ENCODE results near the gene NAV2.

The NAV2 gene

DNA sequence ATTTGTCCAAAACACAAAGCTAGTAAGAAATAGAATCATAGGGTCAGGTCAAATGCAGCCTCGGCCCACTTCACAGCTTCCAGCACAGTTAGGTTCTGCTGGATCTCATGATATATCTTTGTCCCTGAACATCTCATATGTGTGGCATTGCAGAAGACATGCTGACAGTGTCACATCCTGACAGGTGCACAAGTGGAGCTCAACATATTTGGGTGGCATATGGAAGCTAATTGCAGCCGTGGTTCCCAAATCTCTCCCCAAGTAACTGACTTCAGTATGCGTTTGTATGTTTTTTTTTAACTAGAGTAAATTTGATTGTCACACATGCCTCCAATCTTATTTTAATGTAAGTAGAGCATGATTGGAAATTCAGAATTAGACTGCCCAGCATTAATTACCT is 33.4 kb downstream of the NAV2 start:
- DNase-seq (ENCODE audit: low read depth in 2 of 2): no peak

DNA sequence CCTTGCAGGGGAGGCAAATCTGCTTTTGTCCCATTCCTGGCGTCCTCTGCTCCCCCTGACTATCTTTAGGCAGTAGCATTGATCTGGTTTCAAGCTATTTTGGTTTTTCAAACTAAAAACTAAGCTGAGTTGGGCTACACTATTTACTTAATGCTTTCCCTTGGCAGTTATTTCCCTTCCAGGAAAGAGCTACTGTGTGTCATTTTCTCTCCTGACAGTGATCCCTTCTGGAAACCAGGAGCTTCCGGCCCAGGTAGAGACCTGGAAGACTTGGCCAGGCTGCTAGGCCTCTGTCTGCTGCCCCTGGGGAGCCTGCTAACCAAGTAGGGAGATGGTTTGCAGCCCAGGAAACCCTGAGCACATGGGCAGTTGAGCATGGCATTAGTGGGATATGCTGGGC is 35.0 kb downstream of the NAV2 start:
- no peak for DNase-seq (ENCODE audit: low read depth in 2 of 2)

DNA sequence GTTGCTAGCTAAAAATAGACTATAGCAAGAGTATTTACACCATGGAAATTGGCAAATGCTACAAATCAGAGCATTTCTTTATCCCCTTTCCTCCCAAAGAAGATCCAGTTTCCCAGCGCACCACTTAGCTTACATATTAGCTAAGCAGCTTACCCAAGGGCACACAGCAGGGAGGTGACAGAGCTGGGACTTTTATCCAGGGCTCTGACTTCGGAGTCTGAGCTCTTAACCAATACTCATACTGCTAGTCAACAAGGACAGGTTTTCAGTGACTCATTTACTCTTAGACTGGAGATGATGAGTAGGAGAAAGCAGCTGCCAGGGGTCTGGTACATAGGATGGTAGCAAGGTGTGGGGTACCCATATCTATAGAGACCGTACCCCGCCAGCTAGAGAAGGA is 38.4 kb downstream of the NAV2 start:
- DNase-seq (ENCODE audit: low read depth in 2 of 2): no peak

DNA sequence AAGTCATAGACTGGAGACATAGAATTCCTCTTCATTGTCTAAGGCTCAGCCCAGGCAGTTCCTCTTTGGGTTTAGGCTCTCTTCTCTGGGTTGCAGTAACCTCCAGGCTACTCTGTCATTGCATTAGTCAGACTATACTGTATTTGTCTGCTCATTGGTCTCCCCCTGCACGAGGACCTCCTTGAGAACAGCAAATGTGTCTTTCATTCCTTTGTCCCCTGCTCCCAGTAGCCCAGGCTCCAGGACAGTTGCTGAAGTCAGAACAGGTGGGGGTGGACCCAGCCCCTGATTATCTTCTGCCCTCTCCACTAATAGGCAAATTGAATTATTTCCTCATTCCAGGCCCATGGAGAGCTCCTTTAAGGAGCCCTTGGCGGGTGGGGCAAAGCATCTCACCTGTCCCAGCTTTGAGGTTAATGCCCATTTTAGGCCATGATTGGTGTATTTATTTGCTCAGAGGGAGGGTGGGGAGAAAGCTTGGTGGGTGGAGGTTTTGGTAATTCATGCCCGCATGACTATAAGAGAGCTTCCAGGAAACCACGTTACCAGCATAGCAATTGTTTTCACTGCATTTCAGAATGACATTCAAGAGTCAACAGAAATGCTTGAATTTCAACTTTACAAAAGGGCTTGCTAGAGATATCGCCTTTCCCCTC is 40.9 kb downstream of the NAV2 start:
- no peak for DNase-seq (ENCODE audit: low read depth in 2 of 2)

DNA sequence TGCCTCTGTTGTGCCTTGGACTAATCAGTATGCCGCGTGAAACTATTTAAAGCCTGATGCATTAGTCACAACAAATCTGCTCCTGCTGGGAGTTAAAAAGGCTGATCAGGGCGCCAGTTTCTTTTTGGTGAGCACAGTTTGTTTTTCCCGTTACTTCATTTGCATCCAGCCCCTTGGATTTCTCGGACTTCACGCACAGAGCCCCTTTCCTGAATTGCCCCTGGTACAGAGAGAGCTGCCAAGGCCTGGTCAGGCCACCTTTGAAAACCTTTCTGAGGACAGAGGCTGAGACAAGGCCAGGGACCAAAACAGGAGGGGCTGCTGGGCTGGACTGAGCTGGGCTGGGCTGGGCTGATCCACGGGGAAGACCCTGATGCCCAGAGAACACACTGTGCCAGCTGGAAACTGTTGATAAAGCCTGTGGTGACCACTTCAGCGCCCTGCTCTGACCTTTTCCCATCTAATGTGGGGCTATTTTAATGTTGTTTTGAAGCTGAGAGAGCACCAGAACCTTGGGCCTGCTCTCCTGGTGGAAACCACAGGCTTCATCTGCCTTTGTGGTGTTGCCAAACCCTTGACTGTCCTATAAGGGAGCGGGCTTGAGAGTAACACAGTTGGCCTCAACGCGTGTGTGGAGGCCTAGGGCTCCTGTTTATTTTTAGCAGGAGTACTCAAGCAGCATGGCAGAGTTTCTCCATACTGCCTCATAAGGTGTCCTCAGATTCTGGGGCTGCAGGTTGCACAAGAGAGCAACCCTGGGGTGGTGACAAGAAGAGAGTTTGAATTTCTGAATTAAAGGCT is 44.2 kb downstream of the NAV2 start:
- no peak for DNase-seq (ENCODE audit: low read depth in 2 of 2)

DNA sequence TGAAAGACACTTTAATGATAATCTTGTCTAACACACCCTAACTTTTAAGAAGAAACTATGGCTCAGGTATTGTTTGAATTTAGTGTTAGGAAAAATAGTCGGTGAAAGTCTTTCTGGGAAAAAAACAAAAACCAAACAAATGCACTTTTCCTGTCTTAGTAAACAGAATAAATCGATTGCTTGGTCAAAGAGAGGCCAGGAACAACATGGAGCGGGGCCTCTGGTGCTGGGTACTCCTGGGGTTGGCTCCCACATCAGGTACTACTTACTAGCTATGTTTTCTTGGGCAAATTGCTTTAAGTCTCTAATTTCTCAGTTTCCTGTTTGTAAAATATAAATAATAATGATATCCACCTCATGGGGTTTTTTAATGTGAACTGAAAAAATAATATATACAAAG is 46.8 kb downstream of the NAV2 start:
- DNase-seq (ENCODE audit: low read depth in 2 of 2): no peak

DNA sequence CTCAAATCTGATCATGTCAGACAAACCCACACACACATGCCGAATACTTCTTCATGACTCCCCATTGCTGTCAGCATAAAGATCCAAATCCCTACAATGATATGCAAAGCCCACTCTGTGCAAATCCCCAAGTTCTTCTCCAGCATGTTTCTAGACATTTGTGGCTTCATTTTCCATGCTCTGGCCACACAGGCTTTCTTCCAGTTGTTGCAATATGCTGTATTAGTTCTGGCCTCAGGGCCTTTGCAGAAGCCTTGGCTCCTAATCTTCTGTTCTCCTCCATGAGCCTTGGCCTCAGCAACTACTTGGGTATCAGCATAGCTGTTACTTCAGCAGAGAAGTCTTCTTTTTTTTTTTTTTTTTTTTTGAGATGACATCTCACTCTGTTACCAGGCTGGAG is 49.6 kb downstream of the NAV2 start:
- DNase-seq (ENCODE audit: low read depth in 2 of 2): no peak

DNA sequence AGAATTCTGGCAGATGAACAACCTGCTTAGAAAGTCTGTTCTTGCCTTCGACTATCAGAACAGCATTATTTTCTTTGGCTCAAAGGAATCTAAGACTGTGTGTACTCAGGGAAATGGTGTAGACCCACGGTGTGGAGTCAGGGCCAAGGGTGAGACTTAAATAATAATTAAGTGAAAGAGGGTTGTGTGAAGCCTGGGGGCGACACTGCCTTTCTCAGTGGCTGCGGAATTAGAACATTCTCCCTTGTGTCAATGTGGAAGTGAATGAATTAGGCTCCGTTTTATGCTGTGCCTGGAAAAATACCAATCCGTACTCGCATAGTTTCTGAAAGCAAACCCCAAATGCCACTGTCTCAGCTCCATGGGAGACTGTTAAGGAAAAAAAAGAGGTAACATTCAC is 50.7 kb downstream of the NAV2 start:
- no peak for DNase-seq (ENCODE audit: low read depth in 2 of 2)

DNA sequence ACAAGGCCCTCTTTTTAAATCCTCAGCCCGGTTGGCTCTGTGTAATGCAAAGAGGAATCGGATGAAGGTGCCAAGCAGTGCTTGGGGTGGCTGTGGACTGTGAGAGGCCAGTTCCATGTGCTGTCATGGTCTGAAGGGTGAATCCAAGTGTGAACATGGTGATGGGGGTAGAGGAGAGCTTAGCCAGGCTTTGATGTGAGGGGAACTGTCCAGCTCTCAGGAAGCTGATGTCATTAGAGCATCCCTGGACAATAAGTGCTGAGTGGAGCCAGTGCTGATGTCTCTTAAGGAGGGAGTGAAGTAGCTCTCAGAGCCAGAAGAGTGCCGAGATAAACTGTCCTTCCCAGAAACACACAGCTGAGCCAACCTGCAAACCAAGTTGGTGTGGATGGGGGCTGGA is 53.6 kb downstream of the NAV2 start:
- no peak for DNase-seq (ENCODE audit: low read depth in 2 of 2)

DNA sequence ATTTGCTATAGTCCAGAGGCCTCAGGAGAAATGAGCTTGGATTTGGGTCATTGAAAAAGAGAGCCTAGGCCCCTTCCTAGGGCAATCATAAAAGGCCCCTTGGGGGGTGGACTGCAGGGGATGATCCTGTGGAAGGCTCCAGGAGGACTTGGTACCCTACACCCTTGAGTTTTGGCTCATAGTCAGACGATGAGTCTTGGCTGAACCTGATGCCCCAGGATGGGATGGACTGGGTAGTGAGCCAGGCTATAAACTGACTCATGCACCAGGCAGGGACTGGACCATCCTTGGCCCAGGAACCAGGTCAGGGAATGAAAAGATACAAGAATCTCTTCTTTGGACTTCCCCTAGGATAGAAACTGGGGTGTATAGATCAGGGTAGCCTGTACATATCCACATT is 54.2 kb downstream of the NAV2 start:
- no peak for DNase-seq (ENCODE audit: low read depth in 2 of 2)

DNA sequence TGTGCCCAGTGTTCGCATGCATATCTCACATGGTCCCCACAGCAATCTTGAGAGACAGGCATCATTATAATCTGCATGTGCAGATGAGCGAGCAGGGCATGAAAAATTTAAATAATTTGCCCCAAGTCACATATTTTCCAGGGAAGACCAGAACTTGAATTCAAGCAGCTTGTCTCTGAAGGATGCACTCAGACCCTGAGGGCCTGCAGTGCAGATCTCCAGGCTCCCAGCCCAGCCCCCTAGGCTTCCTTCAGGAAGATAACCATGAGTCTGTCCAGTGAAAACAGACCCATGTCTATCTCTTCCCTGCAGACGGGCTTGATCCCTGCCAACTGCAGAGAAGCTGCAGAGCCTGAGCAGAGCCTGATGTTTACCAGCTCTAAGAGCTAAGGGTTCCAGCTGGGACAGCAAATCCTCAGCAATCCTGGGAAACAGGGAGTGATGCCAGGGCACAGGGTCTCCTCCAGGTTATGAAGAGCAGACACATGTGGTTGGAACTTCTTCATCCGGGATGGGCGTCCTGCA is 55.1 kb downstream of the NAV2 start:
- DNase-seq (ENCODE audit: low read depth in 2 of 2): no peak

DNA sequence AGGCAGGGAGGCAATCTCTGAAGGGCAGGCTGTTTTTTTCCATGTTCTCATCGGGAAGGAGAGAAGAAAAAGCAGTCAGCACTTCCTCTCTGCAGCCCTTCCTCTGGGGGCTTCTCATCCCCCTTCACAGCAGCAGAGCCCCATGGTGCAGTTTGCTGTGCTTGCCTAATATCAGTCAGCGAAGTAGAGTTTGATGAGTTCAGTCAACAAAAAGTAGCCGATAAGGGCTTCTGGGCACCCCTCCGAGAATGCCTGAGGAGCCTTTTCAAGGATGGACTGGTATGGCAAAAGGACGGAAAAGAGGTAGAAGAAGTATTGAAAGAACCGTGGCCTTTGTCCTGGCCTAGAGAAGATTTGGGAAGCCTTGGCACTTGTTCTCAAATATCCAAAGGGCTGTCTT is 55.6 kb downstream of the NAV2 start:
- no peak for DNase-seq (ENCODE audit: low read depth in 2 of 2)

DNA sequence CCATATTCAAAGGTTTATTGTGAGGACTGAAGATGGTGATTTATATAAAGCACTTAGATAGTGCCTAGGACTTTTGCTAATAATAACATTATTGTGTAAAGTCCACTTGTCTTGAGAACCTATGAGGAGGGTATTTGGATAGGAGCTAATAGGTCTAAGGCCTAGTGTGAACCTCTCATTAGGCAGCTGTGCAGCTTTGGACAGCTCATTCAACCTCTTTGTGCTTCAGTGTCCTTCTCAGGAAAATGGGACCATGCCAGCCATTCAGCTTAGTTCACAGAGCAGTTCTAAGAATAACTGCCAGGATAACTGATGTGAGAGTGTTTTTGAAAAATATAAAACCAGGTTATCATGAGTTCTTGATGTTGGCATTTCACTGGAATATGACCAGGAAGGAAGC is 56.2 kb downstream of the NAV2 start:
- DNase-seq (ENCODE audit: low read depth in 2 of 2): no peak

DNA sequence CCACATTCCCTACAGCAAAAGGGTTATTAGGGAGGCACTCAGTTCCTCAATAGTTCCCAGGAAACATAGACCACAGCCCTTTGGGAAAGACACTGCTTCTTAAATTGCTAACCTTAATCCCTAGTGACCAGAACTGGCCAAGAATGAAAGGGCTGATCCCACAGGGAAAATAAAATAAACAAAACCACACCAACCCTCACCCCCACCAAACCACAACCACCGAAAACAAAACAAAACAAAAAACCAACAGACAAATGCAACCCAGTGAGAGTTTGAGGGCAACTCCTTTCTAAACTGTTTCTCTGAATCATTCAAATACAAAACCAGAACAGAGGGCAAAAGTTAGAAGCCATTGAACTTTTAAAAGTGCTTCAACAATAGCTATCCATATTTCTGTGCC is 57.2 kb downstream of the NAV2 start:
- DNase-seq (ENCODE audit: low read depth in 2 of 2): no peak

DNA sequence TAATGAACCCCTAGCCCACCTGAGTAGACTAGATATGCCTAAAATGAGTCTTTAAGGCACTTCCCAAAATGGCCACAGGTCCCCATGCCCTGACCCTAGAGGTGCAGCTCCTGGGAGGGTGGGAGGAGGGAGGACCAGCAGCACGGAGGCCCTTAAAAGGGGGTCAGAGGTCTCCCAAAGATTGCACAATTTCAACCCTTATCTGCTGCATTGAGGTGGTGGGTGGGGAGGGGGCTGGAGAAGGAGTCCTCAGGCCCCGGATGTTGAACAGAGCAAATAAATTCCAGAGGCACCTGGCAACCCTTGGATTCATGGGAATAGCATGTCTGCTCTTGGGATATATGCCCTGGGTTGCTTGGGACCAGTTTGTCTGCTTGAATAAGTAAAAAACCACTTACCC is 57.6 kb downstream of the NAV2 start:
- no peak for DNase-seq (ENCODE audit: low read depth in 2 of 2)

DNA sequence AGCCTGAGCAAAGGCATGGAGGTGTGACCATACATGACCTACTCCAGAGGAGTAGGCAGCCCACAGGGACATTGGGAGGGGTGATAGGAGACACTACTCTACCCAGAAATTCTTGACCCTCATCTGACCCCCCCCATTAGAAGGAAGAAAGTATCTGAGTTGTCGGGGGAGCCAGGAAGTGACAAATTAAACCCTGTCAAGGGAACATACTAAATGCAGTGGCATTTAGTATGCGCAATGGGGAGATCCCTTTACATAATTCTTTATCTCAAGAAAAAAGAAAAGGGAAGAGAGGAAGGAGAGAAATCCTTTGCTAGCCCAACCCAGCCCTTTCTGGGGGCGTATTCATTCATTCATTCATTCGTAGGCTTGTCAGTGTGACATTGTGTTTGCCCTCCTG is 58.8 kb downstream of the NAV2 start:
- DNase-seq (ENCODE audit: low read depth in 2 of 2): no peak

DNA sequence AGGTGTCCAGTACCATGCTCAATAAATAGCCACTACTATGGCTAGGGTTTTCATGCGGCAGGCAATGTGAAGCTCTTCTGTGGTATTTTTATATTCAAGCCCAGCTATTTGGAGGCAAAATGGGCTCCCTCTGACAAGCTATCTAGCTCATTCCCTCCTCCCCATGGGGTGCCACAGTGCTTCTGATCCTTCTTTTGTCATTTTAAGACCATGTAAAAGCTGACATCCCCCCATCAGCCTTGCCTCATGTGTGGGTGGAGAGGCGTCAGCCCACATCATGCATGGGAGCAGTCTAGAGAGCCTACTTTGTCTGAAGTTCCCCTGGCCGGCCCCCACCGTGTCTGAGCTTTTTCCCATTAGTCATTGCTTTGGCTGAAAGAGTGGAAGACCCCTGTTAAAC is 59.8 kb downstream of the NAV2 start:
- DNase-seq (ENCODE audit: low read depth in 2 of 2): no peak

DNA sequence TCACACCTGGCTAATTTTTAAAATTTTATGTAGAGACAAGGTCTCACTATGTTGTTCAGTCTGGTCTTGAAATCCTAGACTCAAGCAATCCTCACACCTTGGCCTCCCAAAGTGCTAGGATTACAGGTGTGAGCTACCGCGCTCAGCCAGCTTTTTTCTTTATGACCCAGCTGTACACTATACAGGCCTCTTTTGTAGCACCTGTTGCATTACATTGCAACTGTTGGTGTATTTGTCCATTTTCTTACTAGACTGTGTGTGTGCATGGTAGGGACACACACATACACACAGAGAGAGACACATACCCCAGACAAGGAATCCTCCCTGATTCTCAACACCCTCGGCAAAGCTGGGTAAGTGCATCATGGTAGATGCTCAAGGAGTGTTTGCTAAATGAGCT is 61.7 kb downstream of the NAV2 start:
- no peak for DNase-seq (ENCODE audit: low read depth in 2 of 2)

DNA sequence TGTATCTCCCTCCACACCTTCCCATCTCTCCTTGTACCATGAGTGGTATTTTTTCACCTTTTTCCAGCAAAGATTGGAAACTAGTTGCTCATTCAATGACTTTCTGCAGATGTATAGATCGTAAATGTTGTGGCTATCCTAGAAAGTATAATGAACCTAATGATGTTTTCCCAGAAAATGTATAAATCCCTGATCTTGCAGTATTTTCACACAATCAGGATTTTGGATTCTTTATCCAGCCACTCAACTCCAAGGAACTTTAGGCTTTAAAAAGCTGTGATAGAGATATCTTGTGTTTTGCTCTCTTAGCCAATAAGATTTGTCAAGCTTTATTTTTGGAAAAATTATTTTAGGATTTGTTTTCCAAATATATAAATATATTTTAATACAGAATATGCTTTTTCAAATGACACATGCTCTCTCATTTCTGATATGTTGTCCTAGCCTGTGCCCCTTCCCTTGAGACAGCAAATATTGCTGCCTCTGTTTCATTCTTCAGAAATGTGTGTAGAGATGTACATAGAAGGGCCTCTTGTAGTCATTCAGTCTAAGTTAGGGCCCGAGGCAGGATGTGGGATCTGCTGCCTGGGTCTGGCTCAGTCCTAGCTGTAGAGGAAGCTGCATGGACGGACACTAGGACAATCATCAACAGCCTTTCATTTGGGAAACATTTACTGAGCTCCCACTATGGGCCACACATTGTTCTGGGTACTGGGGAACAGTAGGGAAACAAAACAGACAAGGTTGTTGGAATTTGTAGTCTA is 62.4 kb downstream of the NAV2 start:
- no peak for DNase-seq (ENCODE audit: low read depth in 2 of 2)

DNA sequence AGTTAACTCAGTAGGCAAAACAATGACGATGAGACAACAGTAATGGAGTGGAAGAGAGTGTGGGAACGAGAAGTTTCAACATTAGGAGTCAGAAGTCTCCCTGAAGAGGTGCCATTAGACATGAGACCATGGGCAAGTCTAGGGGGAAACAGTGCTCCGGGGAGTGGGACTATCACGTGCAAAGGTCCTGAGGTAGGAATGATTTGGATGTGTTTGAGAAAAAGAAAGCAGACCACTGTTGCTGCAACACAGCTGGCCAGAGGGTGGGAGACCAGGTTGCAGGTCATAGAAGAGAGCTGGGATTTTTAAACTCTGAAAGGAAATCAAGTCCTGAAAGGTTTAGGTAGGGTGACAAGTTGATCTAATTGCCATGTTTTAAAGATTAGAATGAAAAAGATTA is 63.0 kb downstream of the NAV2 start:
- no peak for DNase-seq (ENCODE audit: low read depth in 2 of 2)

DNA sequence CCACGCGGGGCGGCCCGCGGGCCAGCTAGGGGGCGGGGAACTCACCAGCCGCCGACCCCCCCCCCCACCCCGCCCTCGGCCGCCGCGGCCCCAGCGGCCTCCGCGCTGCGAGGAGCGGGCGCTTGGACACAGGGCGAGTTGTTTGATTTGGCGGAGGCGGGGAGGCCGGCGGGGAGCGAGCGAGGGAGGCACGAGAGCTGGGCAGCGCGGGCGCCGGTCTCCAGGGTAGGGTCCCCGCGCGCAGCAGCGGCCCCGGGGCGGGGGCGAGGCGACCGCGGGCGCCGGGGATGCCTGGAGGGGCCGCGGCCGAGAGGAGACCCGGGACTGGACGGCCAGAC is 64.4 kb downstream of the NAV2 start:
- DNase-seq (ENCODE audit: low read depth in 2 of 2): no peak

DNA sequence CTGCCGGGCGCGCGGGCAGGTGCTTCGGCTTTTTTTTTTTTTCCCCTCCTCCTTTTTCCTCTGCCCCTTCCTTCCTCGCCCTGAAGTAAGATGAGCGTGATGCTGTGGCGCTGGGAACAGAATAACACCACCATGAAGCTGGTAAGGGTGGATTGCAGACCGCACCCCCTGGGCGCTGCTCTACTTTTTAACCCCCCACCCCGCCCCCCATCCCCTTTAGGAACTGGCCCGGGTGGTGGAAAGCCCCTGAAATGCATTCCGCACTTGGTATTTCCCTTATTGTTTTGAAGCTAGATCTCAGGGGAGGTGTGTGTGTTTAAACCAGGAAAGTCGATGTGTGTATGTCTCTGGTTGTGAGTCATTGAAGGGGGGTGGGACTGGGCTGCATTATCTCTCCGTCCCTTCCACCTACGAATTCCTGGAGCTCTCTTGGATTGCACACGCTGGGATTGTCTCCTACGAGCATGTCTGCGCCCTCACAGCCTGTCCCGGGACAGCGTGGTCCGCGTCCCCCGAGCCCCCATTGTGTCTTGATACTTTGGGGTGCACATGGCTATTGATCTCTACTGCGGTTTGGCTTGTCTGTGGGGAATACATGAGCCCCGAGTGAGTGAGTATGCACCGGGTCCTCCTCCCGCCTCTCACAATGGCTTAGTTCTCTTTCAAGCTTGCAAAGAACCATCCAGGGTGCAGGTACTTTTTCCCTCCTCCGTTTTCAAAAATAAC is 64.9 kb downstream of the NAV2 start:
- DNase-seq (ENCODE audit: low read depth in 2 of 2): no peak
